SK-N-SH (cell line): ENCODE measurements around the gene GLRA3. TPM values are rescaled to one million over a fixed set of nuclear protein-coding genes. Genes with fewer than 3 reads are reported as not detected.

Source experiments
- CTCF ChIA-PET: fragments of 300-600, 350-600 bp; formaldehyde crosslinking; extraction: SDS; loops from one replicate; lab custom pipeline; 2021; lab: Yijun Ruan, JAX
- POLR2A ChIA-PET: fragments of 350-600 bp; sonication (Branson Sonifier 250); formaldehyde crosslinking; extraction: SDS; loops from one replicate; lab custom pipeline; 2020; ENCODE audit warnings: antibody characterized with exemption, inconsistent platforms; lab: Yijun Ruan, JAX
- DNase-seq: peaks from one replicate; pipeline ENCODE4 v3.0.0; 2012
- H2AFZ ChIP-seq: fragments of 200-600 bp; sonication (generic); 2 replicates; pipeline ENCODE4 v1.8.1; 2016; ENCODE audit warnings: antibody characterized with exemption, mild to moderate bottlenecking, low read depth
- H3F3A ChIP-seq: fragments of 200-600 bp; sonication (generic); replicated peaks from 2 replicates; pipeline ENCODE3; 2016; ENCODE audit warnings: antibody characterized with exemption, mild to moderate bottlenecking; ENCODE audit not compliant: insufficient read depth
- H3K27ac ChIP-seq, 2 experiments: fragments of 200-500 bp in 1 of 2; fragments of 200-600 bp in 1 of 2; sonication (Bioruptor generic) in 1 of 2; sonication (generic), shearing (Covaris generic) in 1 of 2; 2 replicates each; pipeline versions ENCODE4 v1.5.1 to v1.6.1; 2014 to 2016; ENCODE audit warnings: low read depth in 2 of 2, inconsistent platforms in 1 of 2, low read length in 1 of 2, mild to moderate bottlenecking in 1 of 2, mixed read lengths in 1 of 2
- H3K27me3 ChIP-seq: fragments of 200-600 bp; sonication (generic), shearing (Covaris generic); 2 replicates; pipeline ENCODE4 v1.6.1; 2016; ENCODE audit warnings: mixed run types; ENCODE audit not compliant: insufficient read depth
- H3K36me3 ChIP-seq, 2 experiments: fragments of 200-500 bp in 1 of 2; fragments of 200-600 bp in 1 of 2; sonication (Bioruptor generic) in 1 of 2; sonication (generic) in 1 of 2; replicated peaks in 1 of 2; 2 replicates each; pipeline versions ENCODE3 to v1.5.1; 2014 to 2016; ENCODE audit warnings: low read length in 1 of 2, mild to moderate bottlenecking in 1 of 2; ENCODE audit not compliant: insufficient read depth in 2 of 2, control insufficient read depth in 1 of 2
- H3K4me1 ChIP-seq, 2 experiments: fragments of 200-500 bp in 1 of 2; fragments of 200-600 bp in 1 of 2; sonication (Bioruptor generic) in 1 of 2; sonication (generic), shearing (Covaris generic) in 1 of 2; 2 replicates each; pipeline versions ENCODE4 v1.5.1 to v1.6.1; 2014 to 2016; ENCODE audit warnings: low read depth in 1 of 2, low read length in 1 of 2, mixed run types in 1 of 2; ENCODE audit not compliant: insufficient read depth in 2 of 2, control insufficient read depth in 1 of 2
- H3K4me2 ChIP-seq: fragments of 200-600 bp; sonication (generic), shearing (Covaris generic); 2 replicates; pipeline ENCODE4 v1.6.1; 2017; ENCODE audit warnings: mixed run types
- H3K4me3 ChIP-seq, 2 experiments: fragments of 200-500 bp in 1 of 2; fragments of 200-600 bp in 1 of 2; sonication (Bioruptor generic) in 1 of 2; sonication (generic), shearing (Covaris generic) in 1 of 2; 2 replicates each; pipeline versions ENCODE4 v1.5.1 to v1.8.1; 2014 to 2016; ENCODE audit warnings: low read depth in 2 of 2, inconsistent platforms in 1 of 2, low read length in 1 of 2, mild to moderate bottlenecking in 1 of 2, mixed read lengths in 1 of 2, moderate library complexity in 1 of 2
- H3K79me2 ChIP-seq: fragments of 200-600 bp; sonication (generic); 2 replicates; pipeline ENCODE4 v1.8.1; 2017; ENCODE audit warnings: mild to moderate bottlenecking; ENCODE audit not compliant: insufficient read depth
- H3K9ac ChIP-seq: fragments of 200-600 bp; sonication (generic); 2 replicates; pipeline ENCODE4 v1.6.1; 2017; ENCODE audit warnings: mixed run types
- H3K9me2 ChIP-seq: fragments of 200-600 bp; sonication (generic); 2 replicates; pipeline ENCODE4 v1.6.1; 2017; ENCODE audit warnings: mixed run types
- H3K9me3 ChIP-seq: fragments of 200-600 bp; sonication (generic); 2 replicates; pipeline ENCODE4 v1.6.1; 2017; ENCODE audit warnings: mixed run types, mild to moderate bottlenecking, moderate library complexity
- H4K20me1 ChIP-seq: fragments of 200-600 bp; sonication (generic); 2 replicates; pipeline ENCODE4 v1.6.1; 2017; ENCODE audit warnings: mild to moderate bottlenecking, mixed run types; ENCODE audit not compliant: insufficient read depth
- ELF1 ChIP-seq: IDR thresholded peaks from 2 replicates; pipeline ENCODE4 v1.4.0; 2012
- EP300 ChIP-seq, 2 experiments: IDR thresholded peaks; 2 replicates each; pipeline versions ENCODE4 v1.4.0 to v1.6.1; 2012; ENCODE audit warnings: borderline replicate concordance in 1 of 2, low read depth in 1 of 2, low read length in 1 of 2
- GATA2 ChIP-seq: sonication (generic); formaldehyde crosslinking; IDR thresholded peaks from 2 replicates; pipeline ENCODE4 v1.5.0; 2020; ENCODE audit warnings: mild to moderate bottlenecking, missing genetic modification reagents
- JUND ChIP-seq: IDR thresholded peaks from 2 replicates; pipeline ENCODE4 v1.4.0; 2012
- MAX ChIP-seq: IDR thresholded peaks from 2 replicates; pipeline ENCODE4 v1.4.0; 2012; ENCODE audit warnings: low read depth
- NFIC ChIP-seq: IDR thresholded peaks from 2 replicates; pipeline ENCODE4 v1.4.0; 2012; ENCODE audit warnings: borderline replicate concordance
- NRF1 ChIP-seq: IDR thresholded peaks from 2 replicates; pipeline ENCODE4 v1.6.1; 2012; ENCODE audit warnings: low read depth, mild to moderate bottlenecking, low read length
- REST ChIP-seq: IDR thresholded peaks from 2 replicates; pipeline ENCODE4 v1.6.1; 2012; ENCODE audit warnings: mild to moderate bottlenecking, low read depth, low read length, moderate library complexity
- RFX5 ChIP-seq: IDR thresholded peaks from 2 replicates; pipeline ENCODE4 v1.6.1; 2012; ENCODE audit warnings: mild to moderate bottlenecking, improper control_type of control experiment, low read length
- SMC3 ChIP-seq: IDR thresholded peaks from 2 replicates; pipeline ENCODE4 v1.6.1; 2012; ENCODE audit warnings: low read depth, low read length, improper control_type of control experiment
- USF1 ChIP-seq: IDR thresholded peaks from 2 replicates; pipeline ENCODE4 v1.4.0; 2012; ENCODE audit warnings: low read depth, borderline replicate concordance
- ZBTB33 ChIP-seq: IDR thresholded peaks from 2 replicates; pipeline ENCODE4 v1.4.0; 2012; ENCODE audit warnings: low read depth, borderline replicate concordance
- WGBS: methylation state at CpG from one replicate; pipeline ENCODE4 v1.1.6; 2017; ENCODE audit warnings: low lambda C conversion rate; 5-methylcytosine and 5-hydroxymethylcytosine counted together
- polyA plus RNA-seq, 3 experiments: library from polyadenylated mRNA; depleted of rRNA; stranded (reverse); fragments of >200 nt; gene quantifications; 2 replicates each; pipeline ENCODE4 v1.2.3, GENCODE V29; 2012

GLRA3 gene
- polyA plus RNA-seq, 1 of the 3 experiments (the other 2 are of a cell fraction): not detected

- Histone ChIP-seq H3K27ac (no peak overlapping the region), H3K9me2 (no peaks in the 10 kb centered on the region), H3K9ac (no peak overlapping the region), H3K4me3 (no peak overlapping the region), H3F3A (no peaks in the 10 kb centered on the region), H3K36me3 (no peaks in the 10 kb centered on the region), H3K9me3 (no peaks in the 10 kb centered on the region), H3K79me2 (no peaks in the 10 kb centered on the region), H3K4me2 (no peak overlapping the region), H3K27me3 (no peaks in the 10 kb centered on the region; the same call in 1 of the 2 replicates), H4K20me1 (no peaks in the 10 kb centered on the region), H2AFZ (0 out of 2 replicates have a peak overlapping the region, but pooled peaks have one; percentile 3), H3K4me1 (no peaks in the 10 kb centered on the region)
- no peak for DNase-seq
- POLR2A ChIA-PET: no interaction called here
- TF ChIP-seq EP300 (IDR thresholded peaks at IDR 0.05; ENCODE audit: borderline replicate concordance in 1 of 2, low read depth in 1 of 2, low read length in 1 of 2): no peak
- no peak for TF ChIP-seq NRF1
- TF ChIP-seq SMC3: no peak
- TF ChIP-seq ZBTB33: no peak
- no peak for TF ChIP-seq NFIC
- no peak for TF ChIP-seq MAX
- no peak for TF ChIP-seq USF1
- TF ChIP-seq REST: no peak
- TF ChIP-seq GATA2: no peak
- CTCF ChIA-PET: interaction anchor here (0.6 to 3.5 kb wide), 6 partner anchors 14 to 349 kb away, joined by 3 to 16 read pairs (median 4); no protein-coding TSS in a partner anchor
- WGBS: 24% methylated on average over 2 of the region's 2 CpGs
Measured at GRCh38 chr4:174713181-174713580, 115.9 kb downstream of the GLRA3 start.

- Histone ChIP-seq H3K79me2 (no peaks in the 10 kb centered on the region), H4K20me1 (no peaks in the 10 kb centered on the region), H3K27me3 (no peaks in the 10 kb centered on the region; the same call in 1 of the 2 replicates), H3K9me3 (no peaks in the 10 kb centered on the region), H3K9ac (no peak overlapping the region), H3K4me3 (no peak overlapping the region), H3F3A (no peaks in the 10 kb centered on the region), H3K4me2 (no peak overlapping the region), H3K9me2 (no peaks in the 10 kb centered on the region), H3K27ac (no peak overlapping the region), H3K36me3 (no peaks in the 10 kb centered on the region), H2AFZ (no peak overlapping the region), H3K4me1 (no peaks in the 10 kb centered on the region)
- DNase-seq: no peak
- ChIA-PET CTCF (no interaction called here), POLR2A (interaction anchor here (0.6 kb wide), 1 partner anchor 367 kb away, joined by 3 read pairs; no protein-coding TSS in a partner anchor)
- TF ChIP-seq NRF1: no peak
- no peak for TF ChIP-seq SMC3
- no peak for TF ChIP-seq RFX5
- no peak for TF ChIP-seq JUND
- no peak for TF ChIP-seq ELF1
- WGBS: 25% methylated on average over 3 of the region's 3 CpGs
Measured at GRCh38 chr4:174709526-174709925, 119.5 kb downstream of the GLRA3 start.
